Amygdala (tissue), 56 donors: ENCODE results near the gene RTN4RL1.
"Not testable (repeated sequence)": the region's sequence is repeated elsewhere in the genome, so short reads cannot be mapped to it uniquely, and the experiment has no call there.

Experiments used
- DNase-seq, 56 donors: peaks; one replicate each; lab custom pipeline; 2025; lab: John Stamatoyannopoulos, UW

Gene RTN4RL1

DNA sequence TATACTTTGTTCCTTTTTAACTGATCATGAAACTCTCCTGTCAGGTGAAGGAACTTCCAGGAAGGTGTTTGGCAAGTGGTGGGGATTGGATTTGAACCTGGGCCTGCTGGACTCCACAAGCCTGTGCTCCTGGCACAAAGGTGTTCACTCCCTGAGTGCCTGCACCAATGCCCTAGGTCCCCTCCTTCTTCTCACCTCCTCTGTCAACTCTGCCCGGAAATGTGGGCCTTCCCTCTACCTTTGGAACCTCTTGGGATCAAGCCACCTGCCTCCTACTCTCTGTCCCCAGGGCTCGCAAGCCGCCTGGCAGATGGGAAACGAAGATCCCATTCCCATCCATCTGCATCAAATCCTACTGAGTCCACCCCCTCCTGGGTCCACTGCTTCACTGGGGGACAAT is 40.0 kb downstream of the RTN4RL1 start:
- no peak for DNase-seq

DNA sequence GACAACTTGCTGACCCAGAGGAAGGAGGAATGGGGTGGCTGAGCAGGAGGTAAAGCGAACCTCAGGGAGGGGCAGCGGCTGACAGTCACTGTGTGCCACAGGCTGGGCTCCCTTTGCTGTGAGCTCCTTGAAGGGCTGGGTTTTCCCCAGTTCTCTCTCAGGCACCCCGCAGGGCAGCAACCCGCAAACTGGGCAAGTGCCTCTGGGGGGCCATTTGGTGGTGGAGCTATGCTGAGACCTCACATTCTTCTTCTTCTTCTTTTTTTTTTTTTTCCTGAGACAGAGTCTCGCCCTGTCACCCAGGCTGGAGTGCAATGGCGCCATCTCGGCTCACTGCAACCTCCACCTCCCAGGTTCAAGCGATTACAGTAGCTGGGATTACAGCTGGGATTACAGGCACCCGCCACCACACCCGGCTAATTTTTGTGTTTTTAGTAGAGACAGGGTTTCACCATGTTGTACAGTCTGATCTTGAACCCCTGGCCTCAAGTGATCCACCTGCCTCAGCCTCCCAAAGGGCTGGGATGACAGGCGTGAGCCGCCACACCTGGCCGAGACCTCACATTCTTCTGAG is 42.3 kb downstream of the RTN4RL1 start:
- DNase-seq, result not testable (repeated sequence)

DNA sequence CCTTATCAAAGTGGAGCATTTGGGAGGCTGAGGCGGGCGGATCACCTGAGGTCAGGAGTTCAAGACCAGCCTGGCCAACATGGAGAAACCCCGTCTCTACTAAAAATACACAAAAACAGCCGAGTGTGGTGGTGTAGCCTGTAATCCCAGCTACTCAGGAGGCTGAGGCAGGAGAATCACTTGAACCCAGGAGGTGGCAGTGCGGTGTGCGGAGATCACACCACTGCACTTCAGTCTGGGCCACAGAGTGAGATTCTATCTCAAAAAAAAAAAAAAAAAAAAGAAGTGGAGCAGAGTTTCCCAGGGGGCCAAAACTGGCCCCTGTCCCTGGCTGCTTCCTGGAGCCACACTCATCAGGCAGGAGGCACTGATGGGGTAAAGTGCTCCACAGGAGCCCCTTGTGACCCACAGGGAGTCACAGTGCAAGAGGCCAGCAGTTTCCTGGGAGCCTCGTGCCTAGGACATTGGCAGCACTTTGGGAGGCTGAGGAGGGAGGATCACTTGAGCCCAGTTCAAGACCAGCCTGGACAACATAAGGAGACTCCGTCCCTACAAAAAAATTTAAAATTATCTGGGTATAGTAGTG is 44.4 kb downstream of the RTN4RL1 start:
- DNase-seq, result no peak

DNA sequence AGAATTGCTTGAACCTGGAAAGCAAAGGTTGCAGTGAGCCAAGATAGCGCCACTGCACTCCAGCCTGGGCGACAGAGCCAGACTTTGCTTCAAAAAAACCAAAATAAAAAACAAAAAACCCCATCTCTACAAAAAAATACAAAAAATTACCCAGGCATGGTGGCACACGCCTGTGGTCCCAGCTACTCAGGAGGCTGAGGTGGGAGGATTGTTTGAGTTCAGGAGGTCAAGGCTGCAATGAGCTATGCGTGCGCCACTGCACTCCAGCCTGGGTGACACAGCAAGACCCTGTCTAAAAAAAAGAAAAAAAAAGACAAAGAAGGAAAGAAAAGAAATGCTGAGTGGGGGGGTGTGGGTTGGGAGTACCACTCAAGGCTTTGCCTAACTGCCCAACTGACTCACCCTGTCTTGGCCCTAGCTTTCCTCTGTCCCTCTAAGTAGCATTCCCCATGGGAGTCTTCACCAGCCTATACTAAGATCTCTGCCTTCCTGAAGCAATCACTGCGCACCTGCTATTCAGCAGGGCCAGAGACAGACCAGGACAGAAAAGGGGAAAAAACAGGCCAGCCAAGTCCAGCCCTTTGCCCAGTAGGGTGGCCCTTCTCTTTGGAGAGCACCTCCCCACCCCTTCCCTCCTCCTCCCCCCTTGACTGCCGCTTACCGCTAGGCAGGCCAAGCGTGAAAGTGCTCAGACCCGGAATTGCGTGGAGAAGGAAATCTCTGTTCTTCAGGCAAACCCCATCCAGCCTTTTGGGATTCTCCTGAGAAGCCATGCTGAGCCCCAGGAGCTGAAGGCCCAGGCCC is 45.8 kb downstream of the RTN4RL1 start:
- peak in 3 of 56 donors; percentile 17 to 44 (median 32) for DNase-seq

DNA sequence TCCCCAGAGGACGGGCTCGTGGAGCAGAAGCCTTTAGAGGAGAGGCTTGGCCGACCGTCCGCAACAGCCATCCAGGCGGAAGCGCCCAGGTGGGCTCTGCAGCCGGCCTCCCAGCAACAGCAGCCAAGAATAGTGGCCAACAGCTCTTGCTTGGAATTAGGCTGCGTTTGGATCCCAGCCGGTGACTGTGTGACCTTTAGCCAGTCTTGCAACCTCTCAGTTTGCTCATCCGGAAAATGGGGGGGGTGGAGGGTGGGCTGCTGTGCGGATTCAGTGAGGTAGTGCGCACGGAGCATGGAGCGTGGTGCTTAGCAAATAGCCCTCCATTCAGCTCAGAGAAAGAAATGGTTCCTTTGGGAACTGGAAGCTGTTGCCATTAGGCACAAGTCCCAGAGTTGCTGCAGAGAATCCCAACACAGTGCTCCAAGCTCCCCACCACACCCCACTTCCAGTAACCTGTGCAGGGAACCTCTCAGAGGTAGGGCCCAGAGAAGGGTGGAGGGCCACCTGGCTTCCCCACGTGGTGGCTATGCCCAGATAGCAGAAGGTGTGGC is 46.7 kb downstream of the RTN4RL1 start:
- DNase-seq, result peak in 1 of 56 donors; percentile 41

DNA sequence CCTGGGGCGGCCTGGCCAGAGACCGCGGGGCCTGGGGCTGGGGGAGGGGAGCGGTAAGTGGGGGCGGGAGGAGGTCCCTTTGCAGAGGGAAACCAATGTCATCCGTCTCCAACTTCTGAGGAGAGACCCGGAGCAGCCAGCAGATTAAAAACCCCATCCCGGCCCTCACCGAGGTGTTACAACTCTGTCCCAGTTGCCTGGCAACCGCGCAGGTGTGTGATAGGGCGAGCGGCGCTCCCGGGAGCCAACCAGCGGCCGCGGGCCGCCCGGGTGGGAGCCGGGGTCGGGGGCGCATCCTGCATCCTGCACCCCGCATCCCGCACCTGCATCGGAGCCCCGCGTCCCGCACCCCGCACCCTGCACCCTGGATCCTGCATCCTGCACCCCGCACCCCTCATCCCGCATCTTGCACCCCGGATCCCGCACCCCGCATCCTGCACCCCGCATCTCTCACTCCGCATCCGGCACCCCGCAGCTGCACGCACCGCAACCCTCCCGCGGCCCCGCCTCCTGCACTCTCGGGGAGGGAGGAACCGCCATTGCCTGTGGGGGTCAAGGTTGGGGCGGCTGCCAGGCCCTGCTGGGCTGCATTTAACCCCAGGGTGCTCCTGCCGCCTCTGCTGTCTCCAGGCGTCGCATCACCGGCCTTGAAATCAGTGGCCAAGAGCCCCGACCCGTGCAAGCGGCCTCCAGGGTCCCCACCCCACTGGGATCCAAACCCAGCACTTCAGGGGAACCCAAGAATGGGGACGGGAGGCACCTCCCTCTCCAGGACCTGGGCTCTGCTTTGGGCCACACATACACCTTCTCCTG is 47.3 kb downstream of the RTN4RL1 start:
- DNase-seq, result peak in 7 of 56 donors; percentile 21 to 66 (median 35)

DNA sequence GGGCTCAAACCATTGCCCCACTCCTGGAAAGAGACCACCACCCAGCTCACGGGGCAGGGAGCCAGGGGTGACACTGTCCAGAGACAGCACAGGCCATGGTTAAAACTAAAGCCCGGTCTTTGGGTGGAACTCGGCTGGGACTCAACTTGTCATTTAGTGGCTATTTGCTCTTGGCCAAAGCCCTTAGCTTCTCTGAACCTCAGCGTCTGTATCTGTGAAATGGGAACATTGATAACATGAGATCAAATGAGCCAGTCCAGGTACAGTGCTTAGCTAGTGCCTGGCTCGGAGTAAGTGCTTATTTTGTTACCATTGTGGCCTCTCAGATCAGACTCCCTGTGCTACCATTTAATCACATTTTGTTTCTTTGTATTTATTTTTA is 48.5 kb downstream of the RTN4RL1 start:
- no peak for DNase-seq

DNA sequence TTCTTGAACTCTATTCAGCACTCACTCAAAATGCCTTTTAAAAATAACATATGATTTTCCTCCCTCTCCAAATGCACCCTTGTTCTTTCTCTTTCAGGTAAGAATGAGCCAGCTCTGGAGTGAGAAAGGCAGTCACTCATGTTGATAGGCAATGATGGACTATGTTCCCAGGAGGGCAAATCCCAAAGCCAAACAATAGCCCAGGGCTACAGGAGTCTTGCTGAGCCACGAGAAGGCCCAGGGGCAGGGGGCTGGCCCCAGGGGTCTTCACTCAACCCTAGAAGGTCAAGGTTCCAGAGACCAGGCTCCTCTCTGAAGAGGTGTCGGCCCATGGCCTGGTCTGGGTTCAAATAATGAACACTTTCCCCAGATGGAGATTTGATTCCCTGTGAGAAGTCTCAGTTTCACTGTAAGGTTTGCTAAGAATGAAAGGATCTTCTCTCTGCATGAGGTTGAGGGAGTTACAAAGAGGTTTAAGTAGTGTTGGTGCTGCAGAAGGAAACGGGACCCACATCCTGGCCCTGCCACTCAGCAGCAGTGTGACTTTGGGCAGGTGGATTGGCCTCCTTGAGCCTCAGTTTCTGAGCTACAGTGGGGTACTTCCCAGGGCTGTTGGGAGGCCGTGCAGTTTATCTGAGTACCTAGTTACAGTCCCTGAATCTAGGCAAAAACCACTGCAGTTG is 49.0 kb downstream of the RTN4RL1 start:
- no peak for DNase-seq

DNA sequence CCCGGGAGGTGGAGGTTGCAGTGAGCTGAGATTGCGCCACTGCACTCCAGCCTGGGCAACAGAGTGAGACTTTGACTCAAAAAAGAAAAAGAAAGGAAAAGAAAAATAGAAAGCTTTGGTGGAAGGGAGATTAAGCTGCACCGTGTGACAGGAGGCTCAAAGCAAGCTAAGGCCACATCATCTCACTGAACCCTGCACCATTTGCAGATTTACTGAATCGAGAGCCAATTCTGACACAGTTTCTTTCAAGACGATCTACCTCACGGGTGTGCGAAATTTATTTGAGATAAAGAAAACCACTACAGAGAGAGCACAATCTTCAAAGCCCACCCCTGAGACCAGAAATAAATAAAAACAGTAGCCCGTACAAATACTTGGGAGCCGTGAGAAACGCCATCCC is 49.6 kb downstream of the RTN4RL1 start:
- no peak for DNase-seq

DNA sequence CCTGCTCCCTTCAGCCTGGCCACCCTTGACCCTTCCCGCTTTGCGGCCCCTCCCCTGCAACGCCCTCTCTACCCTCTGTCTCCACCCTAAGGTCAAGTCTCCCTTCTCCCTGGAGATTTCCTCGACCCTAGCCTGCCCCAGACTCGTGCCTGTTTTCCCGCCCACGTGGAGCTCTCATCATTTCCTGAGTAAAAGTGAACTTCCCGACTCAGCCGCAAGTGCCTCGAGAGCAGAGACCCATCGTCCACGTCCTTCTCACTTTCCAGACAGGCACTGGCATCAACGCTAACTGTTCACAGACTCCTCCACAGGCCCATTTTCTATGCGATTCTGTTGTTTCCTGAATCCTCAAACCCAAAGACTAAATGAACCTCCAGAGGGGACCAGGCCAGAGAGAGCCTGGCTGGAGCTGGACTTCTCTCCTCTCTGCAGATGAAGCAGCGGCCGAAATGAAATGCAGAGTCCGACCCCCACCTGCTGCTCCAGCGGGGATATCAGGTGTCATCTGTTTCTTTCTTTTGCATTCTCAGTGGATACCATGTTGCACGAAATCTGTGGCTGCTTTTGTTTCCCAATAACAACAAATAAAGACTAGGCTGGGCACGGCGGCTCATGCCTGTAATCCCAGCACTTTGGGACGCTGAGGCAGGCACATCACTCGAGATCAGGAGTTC is 52.5 kb downstream of the RTN4RL1 start:
- no peak for DNase-seq

DNA sequence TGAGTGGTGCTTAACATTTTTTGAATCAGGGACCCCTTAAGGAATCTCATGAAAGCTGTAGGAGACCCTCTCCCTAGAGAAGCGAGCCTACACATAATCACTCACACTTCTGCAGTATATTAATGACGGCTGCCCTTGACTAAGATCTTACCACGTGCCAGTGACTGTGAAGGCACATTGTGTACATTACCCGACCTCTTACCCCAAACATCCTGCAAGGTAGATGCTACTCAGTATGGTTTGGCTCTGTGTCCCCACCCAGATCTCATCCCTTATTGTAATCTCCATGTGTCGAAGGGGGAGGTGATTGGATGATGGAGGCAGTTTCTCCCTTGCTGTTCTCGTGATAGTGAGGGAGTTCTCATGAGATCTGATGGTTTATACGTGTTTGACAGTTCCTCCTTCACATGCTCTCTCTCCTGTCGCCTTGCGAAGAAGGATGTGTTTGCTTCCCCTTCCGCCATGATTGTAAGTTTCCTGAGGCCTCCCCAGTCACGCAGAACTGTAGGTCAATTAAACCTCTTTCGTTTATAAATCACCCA is 54.2 kb downstream of the RTN4RL1 start:
- no peak for DNase-seq

DNA sequence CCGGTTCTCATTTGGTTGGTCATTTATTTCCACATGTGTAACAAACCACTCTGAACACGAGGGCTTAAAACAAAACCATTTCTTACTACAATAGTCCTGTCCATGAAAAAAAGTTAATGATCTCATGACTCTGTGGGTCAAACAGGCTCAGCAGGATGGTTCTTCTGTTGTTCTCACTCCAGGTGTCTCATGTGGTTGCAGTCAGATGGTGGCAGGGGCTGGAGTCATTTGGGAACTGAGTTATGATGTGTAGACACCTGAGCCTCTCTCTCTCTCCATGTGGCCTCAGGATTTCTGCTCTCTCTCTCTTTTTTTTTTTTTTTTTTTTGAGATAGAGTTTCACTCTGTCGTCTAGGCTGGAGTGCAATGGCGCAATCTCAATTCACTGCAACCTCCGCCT is 55.4 kb downstream of the RTN4RL1 start:
- DNase-seq, result no peak

DNA sequence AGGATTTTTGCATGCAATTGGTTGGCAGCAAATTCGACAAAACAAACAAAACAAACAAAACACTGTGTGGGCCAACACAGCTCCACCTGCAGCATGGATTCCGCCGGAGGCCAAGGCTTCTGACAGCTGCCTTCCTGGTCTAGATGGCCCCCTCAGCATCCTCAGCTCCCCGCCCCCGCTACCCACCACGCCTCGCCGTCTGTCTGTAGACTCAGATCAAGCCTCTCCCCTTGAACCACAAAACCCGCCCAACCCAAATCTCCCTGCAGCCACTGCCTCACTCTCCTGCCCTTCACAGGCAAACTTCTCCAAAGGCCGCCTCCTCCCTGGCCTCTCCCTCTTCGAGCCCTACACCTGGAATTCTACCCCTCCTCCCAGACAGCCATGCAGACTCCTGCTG is 57.9 kb downstream of the RTN4RL1 start:
- no peak for DNase-seq

DNA sequence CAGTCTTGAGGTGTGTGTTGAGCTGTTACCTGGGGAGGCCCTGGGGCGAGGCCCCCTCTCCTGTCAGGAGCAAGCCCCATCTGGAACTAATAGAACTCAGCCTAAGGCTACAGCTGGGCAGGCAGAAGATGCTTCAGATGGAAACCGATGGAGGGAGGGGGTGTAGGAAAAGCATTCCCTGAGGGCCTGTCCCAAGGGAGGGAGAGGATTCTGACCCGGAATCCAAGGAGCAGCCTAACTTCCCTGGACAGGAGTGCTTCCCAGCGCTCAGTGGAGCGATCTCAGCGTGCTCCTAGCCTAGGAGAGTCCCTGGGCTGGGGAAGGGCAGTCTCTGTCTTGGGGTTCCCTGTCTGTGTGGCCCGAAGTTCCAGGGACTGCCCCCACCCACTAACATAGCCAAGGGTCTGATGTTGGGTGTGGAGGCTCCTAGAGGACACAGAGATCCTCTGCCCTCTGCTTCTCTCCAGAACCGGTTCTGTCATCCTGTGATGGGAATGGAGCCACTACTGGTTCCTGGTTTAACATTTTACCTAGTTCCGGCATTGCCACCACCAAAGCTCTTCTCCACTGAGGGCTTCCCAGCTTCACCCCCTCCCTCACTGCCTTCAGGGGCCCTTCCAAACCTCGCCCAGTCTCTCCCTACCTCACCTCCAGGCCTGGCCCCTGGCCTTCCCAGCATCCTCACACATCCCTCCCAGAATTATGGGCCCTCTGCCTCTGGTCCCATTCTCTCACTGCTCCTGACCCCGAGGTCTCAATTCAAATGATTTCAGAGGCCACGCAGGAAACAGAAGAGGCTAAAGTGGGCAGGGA is 58.7 kb downstream of the RTN4RL1 start:
- DNase-seq, result no peak

DNA sequence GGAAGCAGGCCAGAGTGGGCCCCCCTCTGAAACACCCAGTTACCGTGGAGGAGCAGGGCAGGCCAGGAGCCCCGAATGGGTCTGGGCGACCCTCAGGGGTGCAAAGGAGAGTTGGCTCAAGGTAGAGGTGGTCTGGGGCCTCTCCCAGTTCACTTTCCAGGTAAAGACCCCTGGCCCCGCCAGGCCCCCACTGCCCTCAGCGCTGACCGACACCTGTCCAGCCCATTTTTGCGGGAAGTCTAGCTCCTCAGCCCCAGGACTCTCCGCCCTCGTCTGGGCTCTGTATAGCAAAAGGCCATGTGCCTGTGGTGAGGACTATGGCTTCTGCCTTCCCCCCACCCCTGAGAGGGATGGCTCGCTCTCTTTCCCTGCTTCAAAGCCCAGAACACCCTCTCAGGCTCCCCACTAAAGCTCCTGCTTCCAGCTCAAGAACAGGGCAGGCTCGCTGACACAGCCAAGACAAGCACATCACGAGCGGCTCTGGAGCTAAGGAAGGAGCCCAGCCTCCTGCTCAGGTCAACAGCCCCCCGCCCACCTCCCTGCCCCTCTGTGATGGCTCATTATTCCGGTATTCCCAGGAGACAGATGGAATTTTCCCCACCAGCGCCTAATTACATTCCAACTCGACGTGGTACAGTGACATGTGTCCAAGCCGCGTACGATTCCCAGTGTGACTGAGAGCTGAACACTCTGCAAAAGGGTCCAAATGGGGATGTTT is 59.4 kb downstream of the RTN4RL1 start:
- DNase-seq, result no peak

DNA sequence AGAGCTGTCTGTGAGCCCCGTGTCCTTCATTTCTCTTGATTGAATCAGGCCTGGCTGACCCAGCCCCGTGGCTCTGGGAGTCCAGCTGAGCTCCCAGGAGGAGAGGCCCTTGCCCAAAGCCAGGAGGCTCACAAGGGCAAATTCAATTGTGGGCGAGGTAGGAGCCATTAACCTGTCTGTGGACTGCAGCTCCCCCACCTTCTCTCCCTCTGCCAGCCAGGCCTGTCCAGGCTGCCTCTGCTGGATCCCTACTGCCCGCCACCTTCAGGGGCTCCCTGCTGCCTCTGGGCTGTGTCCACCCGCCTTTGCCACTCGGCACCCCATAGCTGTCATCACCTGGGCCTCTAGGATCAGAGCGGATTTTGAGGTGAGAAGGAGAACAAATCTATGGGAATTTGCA is 61.9 kb downstream of the RTN4RL1 start:
- DNase-seq, result no peak

DNA sequence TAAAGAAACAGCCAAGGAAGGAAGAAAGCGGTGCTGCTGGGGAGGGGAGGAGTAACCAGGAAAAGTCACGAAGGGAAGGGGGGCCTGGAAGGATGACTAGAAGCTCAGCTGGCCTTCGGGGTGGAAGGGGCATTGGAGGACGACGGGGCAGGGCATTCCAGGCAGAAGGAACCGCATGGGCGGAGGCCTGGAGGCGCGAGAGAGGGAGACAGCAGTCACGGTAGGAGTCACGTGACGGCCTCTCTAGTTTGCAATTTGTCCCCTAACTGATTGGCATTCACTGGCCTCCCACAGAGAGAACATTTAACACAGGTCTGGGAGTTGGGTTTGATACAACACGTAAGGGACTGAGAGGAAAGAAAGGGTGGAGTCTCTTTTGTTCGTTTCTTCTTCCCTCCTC is 63.9 kb downstream of the RTN4RL1 start:
- DNase-seq, result no peak

DNA sequence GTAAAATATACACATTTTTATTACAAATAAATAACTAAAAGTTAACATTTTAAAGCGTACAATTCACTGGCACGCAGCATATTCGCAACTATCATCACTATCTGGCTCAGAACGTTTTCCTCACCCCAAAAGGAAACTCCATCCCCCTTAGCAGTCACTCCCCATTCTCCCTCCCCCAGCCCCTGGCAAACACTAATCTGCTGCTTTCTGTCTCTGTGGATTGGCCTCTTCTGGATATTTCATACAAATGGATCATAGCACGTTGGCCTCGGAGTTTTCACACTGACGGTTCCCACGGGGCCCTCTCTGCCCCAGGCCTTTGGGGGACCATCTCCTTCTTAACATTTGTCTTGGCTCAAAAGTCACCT is 64.6 kb downstream of the RTN4RL1 start:
- no peak for DNase-seq
